ENCODE data around the gene LDLRAD4. TPM values are rescaled to one million over a fixed set of nuclear protein-coding genes. Genes with fewer than 3 reads are reported as not detected.

Gene LDLRAD4
- 10 to 100 TPM; 10.4 to 20.6 (median 11.6) TPM for polyA plus RNA-seq (ENCODE audit: insufficient read length in 4 of 4)

- peak in 1 of 4 donors; percentile 25 for DNase-seq (ENCODE audit: low read depth in 4 of 4, low spot score in 3 of 4)
These were observed at the start of gene LDLRAD4 for GRCh38 chr18:13218368-13218991. Gene LDLRAD4, plus strand, starts transcription at chr18:13218760.

GRCh38 chr18:13173578-13174145 lies 44.9 kb upstream of the LDLRAD4 start:
- no peak for DNase-seq (ENCODE audit: low read depth in 4 of 4, low spot score in 3 of 4)

- DNase-seq (ENCODE audit: low read depth in 4 of 4, low spot score in 3 of 4): no peak
These were observed 43.3 kb upstream of the LDLRAD4 start for GRCh38 chr18:13175266-13175665.

- DNase-seq (ENCODE audit: low read depth in 4 of 4, low spot score in 3 of 4): no peak
These were observed 42.8 kb upstream of the LDLRAD4 start for GRCh38 chr18:13175754-13176210.

- no peak for DNase-seq (ENCODE audit: low read depth in 4 of 4, low spot score in 3 of 4)
These were observed 41.7 kb upstream of the LDLRAD4 start for GRCh38 chr18:13176847-13177246.

- DNase-seq (ENCODE audit: low read depth in 4 of 4, low spot score in 3 of 4): no peak
These were observed 40.4 kb upstream of the LDLRAD4 start for GRCh38 chr18:13178197-13178596.

- DNase-seq (ENCODE audit: low read depth in 4 of 4, low spot score in 3 of 4): no peak
These were observed 39.6 kb upstream of the LDLRAD4 start for GRCh38 chr18:13178976-13179375.

- no peak for DNase-seq (ENCODE audit: low read depth in 4 of 4, low spot score in 3 of 4)
These were observed 38.9 kb upstream of the LDLRAD4 start for GRCh38 chr18:13179566-13180113.

- no peak for DNase-seq (ENCODE audit: low read depth in 4 of 4, low spot score in 3 of 4)
These were observed 37.8 kb upstream of the LDLRAD4 start for GRCh38 chr18:13180614-13181375.

GRCh38 chr18:13181765-13182164 lies 36.8 kb upstream of the LDLRAD4 start:
- DNase-seq (ENCODE audit: low read depth in 4 of 4, low spot score in 3 of 4): no peak

GRCh38 chr18:13183359-13183758 lies 35.2 kb upstream of the LDLRAD4 start:
- no peak for DNase-seq (ENCODE audit: low read depth in 4 of 4, low spot score in 3 of 4)

- no peak for DNase-seq (ENCODE audit: low read depth in 4 of 4, low spot score in 3 of 4)
These were observed 34.8 kb upstream of the LDLRAD4 start for GRCh38 chr18:13183790-13184189.

GRCh38 chr18:13184396-13184795 lies 34.2 kb upstream of the LDLRAD4 start:
- DNase-seq (ENCODE audit: low read depth in 4 of 4, low spot score in 3 of 4): no peak

GRCh38 chr18:13185675-13186198 lies 32.8 kb upstream of the LDLRAD4 start:
- DNase-seq (ENCODE audit: low read depth in 4 of 4, low spot score in 3 of 4): no peak

- DNase-seq (ENCODE audit: low read depth in 4 of 4, low spot score in 3 of 4): no peak
These were observed 31.9 kb upstream of the LDLRAD4 start for GRCh38 chr18:13186687-13187086.

- no peak for DNase-seq (ENCODE audit: low read depth in 4 of 4, low spot score in 3 of 4)
These were observed 31.1 kb upstream of the LDLRAD4 start for GRCh38 chr18:13187498-13187897.

- no peak for DNase-seq (ENCODE audit: low read depth in 4 of 4, low spot score in 3 of 4)
These were observed 27.5 kb upstream of the LDLRAD4 start for GRCh38 chr18:13191031-13191430.

GRCh38 chr18:13191779-13192178 lies 26.8 kb upstream of the LDLRAD4 start:
- DNase-seq (ENCODE audit: low read depth in 4 of 4, low spot score in 3 of 4): no peak

- no peak for DNase-seq (ENCODE audit: low read depth in 4 of 4, low spot score in 3 of 4)
These were observed 25.6 kb upstream of the LDLRAD4 start for GRCh38 chr18:13192970-13193369.

GRCh38 chr18:13194239-13194638 lies 24.3 kb upstream of the LDLRAD4 start:
- DNase-seq (ENCODE audit: low read depth in 4 of 4, low spot score in 3 of 4): no peak

GRCh38 chr18:13198701-13199100 lies 19.9 kb upstream of the LDLRAD4 start:
- DNase-seq (ENCODE audit: low read depth in 4 of 4, low spot score in 3 of 4): no peak

Data from left renal pelvis (tissue), 4 donors.